Stimulated activated CD4-positive, alpha-beta T cell treated with anti-CD3 and anti-CD28 coated beads, Interleukin-2, amount 100 ng/mL, for 48 hours (primary cell): ENCODE results near the gene GALNT9.
A peak's percentile ranks its signal among the peaks of the same experiment; 100 is the strongest.
"Not testable (repeated sequence)": the region's sequence is repeated elsewhere in the genome, so short reads cannot be mapped to it uniquely, and the experiment has no call there.

Experiments used
- DNase-seq, 2 donors: peaks; one replicate each; pipeline ENCODE4 v3.0.0-alpha.2; 2020

GALNT9 gene

GRCh38 chr12:132229193-132229760 lies 100.1 kb downstream of the GALNT9 start:
- DNase-seq = no peak

GRCh38 chr12:132228476-132229192 lies 100.8 kb downstream of the GALNT9 start:
- DNase-seq = no peak

GRCh38 chr12:132227782-132228475 lies 101.5 kb downstream of the GALNT9 start:
- no peak for DNase-seq

- DNase-seq = no peak
Observed at GRCh38 chr12:132227118-132227517, 102.3 kb downstream of the GALNT9 start.

- no peak for DNase-seq
Observed at GRCh38 chr12:132226604-132227003, 102.8 kb downstream of the GALNT9 start.

- DNase-seq = no peak
Observed at GRCh38 chr12:132225214-132225613, 104.2 kb downstream of the GALNT9 start.

GRCh38 chr12:132224484-132224883 lies 104.9 kb downstream of the GALNT9 start:
- DNase-seq = no peak

- no peak for DNase-seq
Observed at GRCh38 chr12:132222808-132223173, 106.6 kb downstream of the GALNT9 start.

GRCh38 chr12:132222096-132222807 lies 107.1 kb downstream of the GALNT9 start:
- peak in 1 of 2 donors; percentile 6 for DNase-seq

GRCh38 chr12:132219761-132220160 lies 109.6 kb downstream of the GALNT9 start:
- DNase-seq = not testable (repeated sequence)

- DNase-seq = no peak
Observed at GRCh38 chr12:132219323-132219722, 110.1 kb downstream of the GALNT9 start.

GRCh38 chr12:132218915-132219314 lies 110.5 kb downstream of the GALNT9 start:
- DNase-seq = peak; percentile 24 to 27

- no peak for DNase-seq
Observed at GRCh38 chr12:132218527-132218875, 110.9 kb downstream of the GALNT9 start.

GRCh38 chr12:132217800-132218526 lies 111.4 kb downstream of the GALNT9 start:
- DNase-seq = no peak

- DNase-seq = no peak
Observed at GRCh38 chr12:132217371-132217770, 112.0 kb downstream of the GALNT9 start.

GRCh38 chr12:132216354-132216987 lies 112.9 kb downstream of the GALNT9 start:
- no peak for DNase-seq

GRCh38 chr12:132215299-132215989 lies 113.9 kb downstream of the GALNT9 start:
- DNase-seq = no peak

- DNase-seq = no peak
Observed at GRCh38 chr12:132214891-132215290, 114.5 kb downstream of the GALNT9 start.

GRCh38 chr12:132214161-132214476 lies 115.3 kb downstream of the GALNT9 start:
- no peak for DNase-seq

- no peak for DNase-seq
Observed at GRCh38 chr12:132213359-132214160, 115.8 kb downstream of the GALNT9 start.

- DNase-seq = no peak
Observed at GRCh38 chr12:132211816-132212215, 117.6 kb downstream of the GALNT9 start.
